GM19468 (cell line): Measurements from ENCODE around the gene KAT6B.

Source experiments
- ATAC-seq: cut with Tn5 transposase; IDR thresholded peaks from one replicate; pipeline ENCODE4 v1.9.1; 2021; ENCODE audit warnings: mild to moderate bottlenecking, moderate library complexity, moderate number of reproducible peaks; ENCODE audit not compliant: unreplicated experiment; ENCODE audit errors: extremely low read depth

The KAT6B gene

DNA sequence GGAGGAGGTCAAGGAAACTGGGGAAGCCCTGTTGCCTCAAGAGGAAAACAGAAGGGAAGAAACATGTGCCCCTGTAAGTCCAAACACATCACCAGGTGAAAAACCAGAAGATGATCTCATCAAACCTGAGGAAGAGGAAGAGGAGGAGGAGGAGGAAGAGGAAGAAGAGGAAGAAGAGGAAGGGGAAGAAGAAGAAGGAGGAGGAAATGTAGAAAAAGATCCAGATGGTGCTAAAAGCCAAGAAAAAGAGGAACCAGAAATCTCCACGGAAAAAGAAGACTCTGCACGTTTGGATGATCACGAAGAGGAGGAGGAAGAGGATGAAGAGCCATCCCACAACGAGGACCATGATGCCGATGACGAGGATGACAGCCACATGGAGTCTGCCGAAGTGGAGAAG, 202.3 kb downstream of the KAT6B start:
- no peak for ATAC-seq

GRCh38 chr10:75029420-75029819, 203.0 kb downstream of the KAT6B start:
- ATAC-seq = no peak

GRCh38 chr10:75029857-75030256, 203.5 kb downstream of the KAT6B start:
- no peak for ATAC-seq

- ATAC-seq = no peak
These were observed 204.0 kb downstream of the KAT6B start for GRCh38 chr10:75030371-75030770.

DNA sequence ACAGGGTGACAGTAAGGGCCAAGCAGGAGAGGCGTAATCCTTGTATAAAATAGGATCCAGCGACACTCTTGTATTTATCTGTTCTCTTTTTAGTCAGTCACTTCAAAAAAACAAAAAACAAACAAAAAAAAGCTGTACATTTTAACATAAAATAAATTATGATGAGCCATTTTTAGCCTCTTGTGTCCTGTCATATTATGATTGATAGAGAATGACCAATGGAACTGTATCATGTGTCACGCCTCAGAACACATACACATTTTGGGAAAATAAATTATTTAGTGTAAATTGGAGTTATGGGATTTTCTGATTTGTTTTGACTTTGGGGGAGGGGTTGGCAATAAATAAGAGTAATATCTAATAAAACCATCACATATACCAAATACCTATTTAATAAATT, 205.7 kb downstream of the KAT6B start:
- ATAC-seq = no peak

DNA sequence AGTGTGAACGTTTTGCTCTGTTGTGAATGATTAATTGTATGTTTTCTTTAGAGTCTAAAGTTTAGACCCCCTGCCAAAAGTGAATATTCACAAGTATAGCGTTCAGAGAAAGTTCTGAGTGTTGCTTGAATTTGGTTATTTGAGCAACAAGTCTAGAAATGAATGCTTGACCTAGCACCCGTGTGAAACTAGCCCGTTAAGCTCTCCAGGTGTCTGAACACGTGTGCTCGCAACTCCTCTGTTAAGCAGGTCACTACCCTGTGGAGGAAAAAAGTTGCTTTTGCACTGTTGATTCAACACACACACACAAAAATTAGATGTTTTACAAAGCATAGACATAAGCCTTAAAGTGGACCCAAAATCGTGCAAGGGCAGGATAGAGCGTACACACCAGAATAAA, 206.4 kb downstream of the KAT6B start:
- ATAC-seq = no peak

GRCh38 chr10:75033399-75034130, 207.2 kb downstream of the KAT6B start:
- no peak for ATAC-seq

DNA sequence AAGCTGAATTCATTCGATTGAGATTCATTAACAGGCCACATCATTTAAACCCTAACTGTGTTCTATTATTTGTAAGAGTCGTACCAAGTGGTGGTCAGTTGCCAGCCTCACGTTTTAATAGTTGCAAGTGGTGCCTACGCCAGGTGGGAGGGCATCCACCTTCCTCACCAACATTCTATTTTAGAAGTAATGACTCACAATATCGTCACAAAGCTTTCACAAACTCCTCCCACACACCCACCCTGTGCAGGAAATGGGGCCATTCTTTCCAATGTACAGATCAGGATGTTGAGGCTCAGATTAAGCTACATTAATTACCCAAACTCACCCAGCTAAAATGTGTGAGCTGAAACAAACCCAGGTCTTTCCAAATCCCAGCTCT, 207.7 kb downstream of the KAT6B start:
- ATAC-seq = no peak

DNA sequence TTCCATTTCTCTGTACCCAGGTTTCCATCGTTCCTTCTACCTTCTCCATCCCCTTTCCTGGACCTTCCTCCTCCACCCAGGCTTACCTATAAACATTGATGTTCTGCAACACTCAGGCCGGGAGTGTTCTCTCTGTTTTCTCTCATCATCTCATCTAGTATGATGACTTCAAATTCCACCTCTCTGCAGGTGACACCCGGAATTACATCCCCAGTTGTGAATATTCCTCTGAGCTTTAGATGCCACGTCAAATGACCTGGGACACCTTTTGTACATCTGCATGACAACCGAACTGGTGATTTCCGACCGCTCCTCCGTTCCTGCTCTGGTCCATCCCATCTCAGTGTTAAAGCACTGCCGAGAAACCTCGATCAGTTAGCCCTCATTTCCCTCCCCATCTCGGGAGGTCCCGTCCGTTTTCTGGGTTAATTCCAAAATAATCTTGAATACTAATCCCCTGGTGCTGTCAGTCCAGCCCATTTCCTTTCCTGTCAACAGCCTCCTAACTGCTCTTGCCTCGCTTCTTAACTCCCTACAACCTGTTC, 208.4 kb downstream of the KAT6B start:
- ATAC-seq = no peak

DNA sequence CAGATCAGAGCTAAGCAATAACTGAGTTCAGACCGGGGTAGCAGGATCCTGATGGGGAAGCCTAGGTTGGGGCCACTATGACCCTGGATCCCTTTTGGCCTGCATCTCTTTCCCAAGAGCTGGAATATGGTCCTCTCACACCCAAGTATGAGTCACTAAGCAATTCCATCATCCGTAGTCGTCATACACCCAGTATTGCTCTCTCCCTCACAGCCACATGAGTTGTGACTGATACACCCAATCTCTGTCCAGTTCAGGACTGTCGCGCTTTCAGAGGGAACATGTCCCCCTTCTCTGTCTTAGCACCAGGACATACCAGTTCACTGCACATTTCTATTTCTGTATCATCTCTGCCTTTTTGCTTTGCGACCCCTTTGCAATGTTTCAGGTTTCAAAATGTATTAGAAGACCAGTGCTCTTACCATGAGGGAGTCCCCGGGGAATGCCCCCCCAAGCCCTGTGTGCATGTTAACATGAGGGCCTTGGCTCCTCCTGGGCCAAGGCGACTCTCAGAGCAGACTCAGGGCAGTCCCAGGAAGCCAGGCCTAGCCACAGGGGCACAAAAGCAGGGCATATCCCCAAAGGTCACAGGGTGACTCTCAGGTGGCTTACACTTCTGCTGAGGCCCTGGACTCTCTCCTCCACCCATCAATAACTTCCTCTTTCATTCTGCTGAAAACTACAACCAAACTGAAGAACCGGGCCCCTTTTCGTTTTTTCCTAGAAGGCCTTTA, 209.7 kb downstream of the KAT6B start:
- ATAC-seq = no peak

- no peak for ATAC-seq
These were observed 211.1 kb downstream of the KAT6B start for GRCh38 chr10:75037171-75038153.

- no peak for ATAC-seq
These were observed 211.9 kb downstream of the KAT6B start for GRCh38 chr10:75038335-75038734.

DNA sequence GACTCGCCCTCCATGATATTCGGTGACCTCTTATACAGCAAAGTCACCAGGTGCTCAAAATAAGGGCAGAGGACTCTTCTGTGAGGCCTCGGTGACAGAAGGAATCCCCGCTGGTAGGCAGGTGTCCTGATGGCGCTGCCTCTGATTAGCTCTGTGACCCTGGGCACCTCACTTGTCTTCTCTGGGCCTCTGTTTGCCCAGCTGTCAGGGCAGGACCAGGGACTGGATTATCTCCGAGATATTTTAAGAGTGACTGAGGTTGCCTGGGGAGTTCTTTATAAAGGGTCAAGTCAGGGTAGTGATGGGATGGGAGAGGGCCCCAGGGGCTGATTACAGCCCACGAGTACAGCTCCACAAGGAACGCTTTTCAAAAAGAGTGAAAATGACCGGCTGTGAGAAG, 214.2 kb downstream of the KAT6B start:
- no peak for ATAC-seq

GRCh38 chr10:75042292-75042974, 216.0 kb downstream of the KAT6B start:
- no peak for ATAC-seq

DNA sequence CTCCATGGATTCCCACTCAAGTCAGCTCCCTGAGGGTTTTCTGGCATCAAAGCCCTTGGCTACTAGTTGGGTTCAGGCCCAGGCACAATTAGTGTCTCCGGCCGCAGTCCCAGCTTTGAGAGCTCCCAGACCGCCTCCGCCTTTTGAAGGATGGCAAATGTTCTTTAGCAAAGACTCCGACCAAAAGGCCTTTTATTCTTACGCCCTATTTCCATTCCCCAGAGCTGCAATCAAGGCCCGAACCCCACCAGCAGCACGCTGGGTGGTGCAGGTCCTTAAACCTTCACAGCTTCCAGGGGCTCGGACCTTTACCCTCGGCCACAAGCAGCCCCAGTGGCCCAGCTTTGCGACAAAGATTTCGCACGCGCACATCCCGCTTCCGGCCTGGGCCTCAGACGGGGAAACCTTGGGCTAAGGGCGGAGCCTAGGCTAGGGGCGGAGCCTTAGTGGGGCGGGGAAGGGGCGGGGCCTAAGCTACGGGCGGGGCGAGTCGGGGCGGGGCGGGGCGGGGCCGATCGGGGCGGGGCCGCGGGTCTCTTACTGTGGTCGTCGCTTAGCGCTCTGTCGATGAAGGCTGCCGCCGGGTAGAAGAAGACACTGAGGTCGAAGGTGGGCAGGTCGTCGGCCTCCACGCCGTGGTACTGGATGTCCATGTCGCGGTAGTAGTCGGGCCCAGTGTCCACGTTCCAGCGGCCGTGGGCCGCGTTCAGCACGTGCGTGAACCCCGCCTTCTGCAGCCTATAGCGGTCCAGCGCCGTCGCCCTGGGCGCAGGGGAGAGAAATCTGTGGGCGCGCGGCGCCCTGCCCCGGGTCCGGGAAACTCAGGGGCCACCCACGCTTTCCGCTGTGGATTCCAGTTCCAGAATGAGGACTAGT, 217.1 kb downstream of the KAT6B start:
- no peak for ATAC-seq

DNA sequence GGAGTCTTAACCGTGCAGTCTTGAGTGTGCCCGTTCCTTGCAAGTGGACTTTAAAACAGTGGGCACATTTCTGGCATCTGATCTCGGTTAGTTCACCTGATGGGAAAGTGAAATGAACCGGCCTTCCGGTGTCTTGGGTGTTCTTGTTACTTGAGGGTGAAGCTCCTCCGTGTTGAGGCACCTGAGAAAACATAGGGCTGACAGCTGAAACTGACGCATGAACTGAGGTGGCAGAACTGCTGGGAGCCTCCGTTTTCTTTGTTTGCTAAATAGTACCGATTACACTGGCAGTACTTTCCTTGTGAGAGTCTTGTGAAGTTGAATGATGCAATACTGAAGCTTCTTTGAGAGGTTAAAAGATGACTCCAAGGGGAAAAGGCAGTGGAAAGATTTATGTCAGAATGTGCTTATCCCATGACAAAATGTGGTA, 222.3 kb downstream of the KAT6B start:
- no peak for ATAC-seq

DNA sequence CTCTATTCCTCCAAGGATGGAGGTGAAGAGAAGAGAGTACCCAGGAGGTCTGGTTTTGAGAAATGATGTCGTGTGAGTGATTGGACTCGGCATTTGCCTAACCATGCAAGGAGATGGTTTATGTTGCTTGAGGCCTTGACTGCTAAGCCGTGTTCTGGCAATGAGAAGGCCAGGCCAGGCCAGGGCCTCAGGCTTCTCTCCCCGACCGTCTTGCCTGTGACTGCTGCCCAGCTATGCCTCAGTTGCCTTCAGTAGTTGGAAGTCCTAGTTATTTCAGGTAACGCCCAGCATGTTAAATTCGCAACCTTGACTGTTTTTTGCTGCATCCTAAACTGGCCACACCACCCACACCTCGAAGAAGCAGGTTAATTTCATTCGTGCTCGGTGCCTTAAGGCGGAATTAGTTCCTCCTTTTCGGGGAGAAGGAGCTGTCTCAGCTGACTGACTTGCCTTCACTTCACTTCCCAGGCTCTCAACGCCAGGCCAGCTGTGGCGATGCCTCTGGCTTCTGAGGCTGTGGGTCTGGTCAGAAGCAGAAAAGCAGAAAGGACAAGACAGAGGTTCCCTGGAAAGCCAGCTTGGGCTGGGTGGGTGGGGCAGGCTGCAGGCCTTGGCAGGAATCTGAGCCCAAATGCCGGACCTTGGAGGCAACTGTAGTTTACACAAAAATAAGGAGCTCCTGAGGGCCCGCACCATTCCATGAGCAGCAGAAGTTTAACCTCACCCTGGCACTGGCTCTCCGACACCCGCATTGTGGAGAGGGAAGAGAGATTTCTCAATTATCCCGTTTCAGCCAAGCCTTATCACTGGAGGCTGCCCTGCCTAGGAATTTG, 223.1 kb downstream of the KAT6B start:
- no peak for ATAC-seq
